ENCODE data around the gene SGCG. TPM values are rescaled to one million over a fixed set of nuclear protein-coding genes. Genes with fewer than 3 reads are reported as not detected.

The SGCG gene
- polyA plus RNA-seq, 1 of the 3 experiments (the other 2 are of a cell fraction) = not detected

GRCh38 chr13:23161481-23161825 is 19.3 kb upstream of the SGCG start:
- CTCF ChIA-PET = interaction anchor here (1.0 kb wide), 1 partner anchor 12 kb away, joined by 3 read pairs; no protein-coding TSS in a partner anchor

DNA sequence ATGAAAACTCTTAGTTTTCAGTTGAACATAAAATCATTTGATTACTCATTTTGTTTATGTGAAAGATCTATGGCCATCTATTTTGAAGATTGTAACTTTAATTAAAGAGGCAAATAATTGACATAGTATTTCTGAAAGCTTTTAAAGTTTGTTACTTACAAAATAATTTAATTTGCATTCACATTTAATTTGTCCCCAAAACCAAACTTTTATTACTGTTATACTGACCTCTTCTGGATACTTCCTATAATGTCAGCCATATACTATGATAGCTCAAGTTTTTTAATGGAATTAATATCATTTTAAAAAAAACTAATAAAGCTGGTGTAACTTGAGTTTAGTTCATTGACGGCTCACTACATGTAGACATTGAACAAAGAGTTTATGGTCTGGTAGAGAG is 4.9 kb upstream of the SGCG start:
- Histone ChIP-seq H3K4me1 (ENCODE audit: control insufficient read depth in 1 of 2, insufficient read depth in 2 of 2, low read depth in 1 of 2, low read length in 1 of 2) (no peaks in the 10 kb centered on the region), H2AFZ (ENCODE audit: low read depth) (no peak overlapping the region), H3K79me2 (ENCODE audit: insufficient read depth) (no peaks in the 10 kb centered on the region), H3K4me3 (ENCODE audit: low read depth in 2 of 2, low read length in 1 of 2) (no peak overlapping the region), H3F3A (replicated peaks; ENCODE audit: insufficient read depth) (no peaks in the 10 kb centered on the region), H3K27me3 (ENCODE audit: insufficient read depth) (peaks cover 18% of the 10 kb centered on the region), H3K27ac (ENCODE audit: low read depth in 2 of 2, low read length in 1 of 2) (no peak overlapping the region), H4K20me1 (ENCODE audit: insufficient read depth) (no peaks in the 10 kb centered on the region), H3K9me3 (no peaks in the 10 kb centered on the region), H3K4me2 (no peak overlapping the region), H3K36me3 (replicated peaks in 1 of 2; ENCODE audit: control insufficient read depth in 1 of 2, insufficient read depth in 2 of 2, low read length in 1 of 2) (no peaks in the 10 kb centered on the region), H3K9ac (no peak overlapping the region), H3K9me2 (no peaks in the 10 kb centered on the region)
- ChIA-PET CTCF (interaction anchor here (1.0 kb wide), 2 partner anchors 9 to 54 kb away, joined by 3 to 4 read pairs; no protein-coding TSS in a partner anchor), POLR2A (no interaction called here)
- no peak for DNase-seq
- no peak for TF ChIP-seq FOSL2 (IDR thresholded peaks at IDR 0.05; ENCODE audit: borderline replicate concordance, low read depth)
- TF ChIP-seq MAX (IDR thresholded peaks at IDR 0.05; ENCODE audit: low read depth) = no peak
- TF ChIP-seq, protein P1, sequence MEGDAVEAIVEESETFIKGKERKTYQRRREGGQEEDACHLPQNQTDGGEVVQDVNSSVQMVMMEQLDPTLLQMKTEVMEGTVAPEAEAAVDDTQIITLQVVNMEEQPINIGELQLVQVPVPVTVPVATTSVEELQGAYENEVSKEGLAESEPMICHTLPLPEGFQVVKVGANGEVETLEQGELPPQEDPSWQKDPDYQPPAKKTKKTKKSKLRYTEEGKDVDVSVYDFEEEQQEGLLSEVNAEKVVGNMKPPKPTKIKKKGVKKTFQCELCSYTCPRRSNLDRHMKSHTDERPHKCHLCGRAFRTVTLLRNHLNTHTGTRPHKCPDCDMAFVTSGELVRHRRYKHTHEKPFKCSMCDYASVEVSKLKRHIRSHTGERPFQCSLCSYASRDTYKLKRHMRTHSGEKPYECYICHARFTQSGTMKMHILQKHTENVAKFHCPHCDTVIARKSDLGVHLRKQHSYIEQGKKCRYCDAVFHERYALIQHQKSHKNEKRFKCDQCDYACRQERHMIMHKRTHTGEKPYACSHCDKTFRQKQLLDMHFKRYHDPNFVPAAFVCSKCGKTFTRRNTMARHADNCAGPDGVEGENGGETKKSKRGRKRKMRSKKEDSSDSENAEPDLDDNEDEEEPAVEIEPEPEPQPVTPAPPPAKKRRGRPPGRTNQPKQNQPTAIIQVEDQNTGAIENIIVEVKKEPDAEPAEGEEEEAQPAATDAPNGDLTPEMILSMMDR (IDR thresholded peaks at IDR 0.05) = peak; percentile 68
- no peak for TF ChIP-seq TCF12 (IDR thresholded peaks at IDR 0.05)
- WGBS (ENCODE audit: low lambda C conversion rate) = 0% methylated on average over 1 of the region's 1 CpG

More at GRCh38 chr13:23161481-23161825, 19.3 kb upstream of the SGCG start:
- Histone ChIP-seq H3K27ac (ENCODE audit: low read depth in 2 of 2, low read length in 1 of 2) (no peak overlapping the region), H2AFZ (ENCODE audit: low read depth) (no peak overlapping the region), H3K9ac (no peak overlapping the region), H3K9me2 (no peaks in the 10 kb centered on the region), H3F3A (replicated peaks; ENCODE audit: insufficient read depth) (no peaks in the 10 kb centered on the region), H4K20me1 (ENCODE audit: insufficient read depth) (no peaks in the 10 kb centered on the region), H3K79me2 (ENCODE audit: insufficient read depth) (no peaks in the 10 kb centered on the region), H3K4me3 (ENCODE audit: low read depth in 2 of 2, low read length in 1 of 2) (no peak overlapping the region), H3K9me3 (no peaks in the 10 kb centered on the region), H3K27me3 (ENCODE audit: insufficient read depth) (peaks cover 32% of the 10 kb centered on the region), H3K36me3 (replicated peaks in 1 of 2; ENCODE audit: control insufficient read depth in 1 of 2, insufficient read depth in 2 of 2, low read length in 1 of 2) (no peaks in the 10 kb centered on the region), H3K4me2 (no peak overlapping the region), H3K4me1 (ENCODE audit: control insufficient read depth in 1 of 2, insufficient read depth in 2 of 2, low read depth in 1 of 2, low read length in 1 of 2) (no peaks in the 10 kb centered on the region)
- POLR2A ChIA-PET = no interaction called here
- TF ChIP-seq RXRA (IDR thresholded peaks at IDR 0.05; ENCODE audit: borderline replicate concordance, low read depth) (no peak), YY1 (IDR thresholded peaks at IDR 0.05; ENCODE audit: low read depth) (no peak), TEAD4 (IDR thresholded peaks at IDR 0.05; ENCODE audit: borderline replicate concordance, insufficient read depth) (no peak), JUND (IDR thresholded peaks at IDR 0.05) (no peak), PBX3 (IDR thresholded peaks at IDR 0.05) (no peak), FOSL2 (IDR thresholded peaks at IDR 0.05; ENCODE audit: borderline replicate concordance, low read depth) (no peak), SIN3A (IDR thresholded peaks at IDR 0.05; ENCODE audit: borderline replicate concordance, low read depth, low read length) (no peak), MEF2A (IDR thresholded peaks at IDR 0.05; ENCODE audit: borderline replicate concordance, low read depth) (no peak), POLR2AphosphoS5 (IDR thresholded peaks at IDR 0.05; ENCODE audit: low read depth, low read length) (no peak), USF2 (IDR thresholded peaks at IDR 0.05; ENCODE audit: borderline replicate concordance, low read depth, low read length) (no peak), TCF12 (IDR thresholded peaks at IDR 0.05) (no peak), ELF1 (IDR thresholded peaks at IDR 0.05) (no peak), MAX (IDR thresholded peaks at IDR 0.05; ENCODE audit: low read depth) (no peak), EZH2phosphoT487 (IDR thresholded peaks at IDR 0.05; ENCODE audit: borderline replicate concordance, low read depth) (no peak), RCOR1 (IDR thresholded peaks at IDR 0.05; ENCODE audit: low read length) (no peak), RAD21 (IDR thresholded peaks at IDR 0.05; ENCODE audit: low read length) (no peak)
- DNase-seq = no peak
- 22% methylated on average over 3 of the region's 3 CpGs for WGBS (ENCODE audit: low lambda C conversion rate)
